GM18507 (cell line): ENCODE results near the gene WWTR1.

Experiments
- DNase-seq: peaks from one replicate; pipeline ENCODE4 v3.0.0; 2011; ENCODE audit warnings: low read depth; ENCODE audit not compliant: insufficient read length; ENCODE audit errors: extremely low spot score
- FAIRE-seq: peaks from 2 replicates; lab custom pipeline; 2011; peaks lifted over from hg19 to GRCh38; lab: Jason Lieb, UNC

The WWTR1 gene

DNA sequence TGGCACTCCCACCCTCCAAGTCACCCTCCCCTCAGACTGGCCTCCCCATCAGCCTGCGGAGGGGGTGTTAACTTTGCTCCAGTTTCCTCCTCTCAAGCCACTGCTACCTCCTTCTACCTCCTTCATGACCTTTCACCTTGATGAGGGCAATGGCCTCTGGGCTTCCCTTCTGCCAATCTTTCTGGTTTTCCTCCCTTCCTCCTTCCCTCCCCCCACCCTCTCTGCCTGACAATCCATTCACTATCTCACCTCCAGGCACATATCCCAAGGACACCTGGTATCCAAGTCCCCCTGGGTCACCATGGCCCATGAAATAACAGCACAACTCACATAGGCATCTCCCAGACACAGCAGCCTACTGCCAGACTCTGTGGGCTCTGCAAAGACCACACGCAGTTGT is 80.0 kb downstream of the WWTR1 start:
- DNase-seq (no peak), FAIRE-seq (no peak)

DNA sequence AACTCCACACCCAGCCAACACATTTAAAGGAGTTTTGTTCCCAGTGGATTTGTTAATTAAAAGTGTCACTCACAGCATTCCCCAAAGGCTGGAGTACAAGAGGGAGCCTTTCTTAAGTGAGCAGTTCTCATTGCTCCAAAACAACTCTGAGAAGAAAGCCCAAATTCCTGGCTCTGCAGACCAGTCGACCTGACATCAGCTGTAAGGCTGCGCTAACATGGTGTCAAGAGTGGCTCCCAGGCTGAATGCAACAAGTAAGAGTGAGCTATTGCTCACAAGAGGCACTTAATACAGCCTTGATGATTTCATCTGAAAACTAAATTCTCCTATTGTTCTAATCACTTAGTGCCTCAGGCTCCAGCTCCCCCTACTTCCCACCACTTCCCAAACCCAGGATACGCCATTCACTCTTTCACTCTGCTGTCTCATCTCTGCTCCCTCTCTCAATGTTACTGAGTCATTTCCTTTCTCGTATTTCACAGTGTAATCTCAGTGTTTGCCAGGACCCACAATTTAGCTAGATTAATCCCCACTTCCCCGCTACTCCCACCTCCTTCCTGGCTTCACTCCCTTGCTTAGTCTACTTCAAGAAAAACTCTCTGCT is 81.8 kb downstream of the WWTR1 start:
- DNase-seq = no peak
- peak; percentile 76 for FAIRE-seq

DNA sequence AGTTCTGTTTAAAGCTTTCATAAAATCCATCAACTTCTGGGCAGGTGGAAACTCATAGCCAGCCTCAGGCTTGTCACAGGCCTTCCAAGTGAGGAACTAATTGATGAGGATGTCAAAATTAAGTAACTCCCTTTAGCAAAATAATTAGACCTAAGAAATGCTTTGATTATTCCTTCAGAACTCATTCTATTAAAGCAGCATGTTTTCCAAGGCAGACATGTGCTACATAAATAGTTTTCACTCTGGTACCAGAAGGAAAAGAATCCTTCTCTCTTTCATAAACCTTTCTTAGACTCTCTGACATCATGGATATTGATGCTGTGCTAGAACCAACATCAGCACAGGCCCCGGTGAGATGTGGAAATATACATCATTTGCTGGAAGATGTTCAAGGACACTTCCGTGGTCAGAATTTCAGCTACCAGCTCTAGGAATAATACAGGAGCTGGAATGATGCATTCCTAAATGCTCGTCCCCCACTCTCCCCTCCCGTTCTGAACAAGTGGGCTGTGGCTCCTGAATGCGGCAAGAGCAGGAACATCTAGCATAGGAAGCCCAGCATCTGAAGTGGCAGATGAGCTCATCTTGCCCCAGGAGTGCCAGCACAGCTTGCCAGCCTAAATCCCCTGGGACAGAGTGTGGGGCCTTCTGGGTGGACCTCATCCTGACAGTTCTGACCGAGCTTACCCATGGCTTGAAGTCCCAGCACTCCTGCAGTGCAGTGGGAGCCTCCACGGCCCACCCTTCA is 82.4 kb downstream of the WWTR1 start:
- FAIRE-seq (no peak), DNase-seq (no peak)

DNA sequence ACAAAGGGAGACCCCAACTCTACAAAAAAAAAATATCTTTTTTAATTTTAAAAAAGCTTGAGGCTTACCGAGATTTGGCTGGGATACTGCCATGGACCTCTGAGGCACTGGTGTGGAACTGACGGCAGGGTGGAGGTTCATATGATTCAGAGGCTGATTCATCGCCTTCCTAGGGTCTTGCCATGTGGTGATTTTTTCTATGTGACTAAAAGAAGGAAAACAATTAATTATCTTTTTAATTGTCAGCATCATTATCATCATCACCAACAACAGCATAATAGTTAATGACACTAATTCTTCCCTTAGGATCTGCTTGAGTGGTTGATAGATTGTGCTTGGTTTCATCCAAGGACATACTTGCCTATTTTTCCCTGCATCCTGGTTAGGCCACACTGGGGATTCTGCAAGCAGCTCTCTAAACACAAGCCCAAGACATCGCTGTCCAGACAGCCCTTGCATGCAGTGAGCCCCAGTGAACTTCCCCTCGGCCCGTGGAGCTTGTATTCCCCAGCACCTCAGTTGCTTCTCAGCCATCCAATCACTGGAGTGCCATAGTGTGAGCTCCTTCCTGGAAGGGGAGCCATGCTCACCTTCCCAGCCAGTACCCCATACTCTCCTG is 84.9 kb downstream of the WWTR1 start:
- DNase-seq (no peak), FAIRE-seq (no peak)

DNA sequence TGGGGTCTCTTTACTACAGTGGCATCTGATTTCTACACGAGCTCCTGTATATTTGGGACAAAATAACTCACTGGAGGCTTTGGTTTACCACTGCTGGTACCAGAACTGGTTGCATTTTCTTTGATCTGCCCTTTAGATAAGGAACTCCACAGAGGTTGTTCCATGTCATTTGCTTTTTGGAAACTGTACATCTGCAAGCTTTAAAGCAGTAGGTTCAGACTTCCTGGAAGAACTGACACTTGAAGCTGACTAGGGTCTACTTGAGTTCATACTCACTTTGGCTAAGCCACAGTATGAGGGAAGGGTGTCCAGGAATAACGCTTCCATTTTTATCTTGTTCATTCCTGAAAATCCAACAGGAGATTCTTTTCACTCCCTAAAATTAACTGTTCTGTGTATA is 86.4 kb downstream of the WWTR1 start:
- FAIRE-seq (no peak), DNase-seq (no peak)

DNA sequence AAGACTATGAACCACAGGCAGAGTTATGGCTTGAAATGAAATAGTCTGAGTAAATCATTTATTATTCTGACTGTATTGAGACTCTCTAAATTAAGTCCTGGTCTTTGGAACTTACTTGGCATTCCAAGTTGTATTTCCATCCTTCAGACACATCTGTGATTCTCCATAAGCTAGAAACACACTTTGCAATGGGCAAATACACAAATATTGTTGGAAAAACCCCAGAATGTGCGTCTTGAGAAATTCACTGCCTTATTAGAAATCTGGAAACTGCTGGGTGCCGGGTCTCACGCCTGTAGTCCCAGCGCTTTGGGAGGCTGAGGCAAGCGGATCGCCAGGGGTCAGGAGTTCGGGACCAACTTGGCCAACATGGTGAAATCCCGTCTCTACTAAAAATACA is 87.8 kb downstream of the WWTR1 start:
- FAIRE-seq (no peak), DNase-seq (no peak)

DNA sequence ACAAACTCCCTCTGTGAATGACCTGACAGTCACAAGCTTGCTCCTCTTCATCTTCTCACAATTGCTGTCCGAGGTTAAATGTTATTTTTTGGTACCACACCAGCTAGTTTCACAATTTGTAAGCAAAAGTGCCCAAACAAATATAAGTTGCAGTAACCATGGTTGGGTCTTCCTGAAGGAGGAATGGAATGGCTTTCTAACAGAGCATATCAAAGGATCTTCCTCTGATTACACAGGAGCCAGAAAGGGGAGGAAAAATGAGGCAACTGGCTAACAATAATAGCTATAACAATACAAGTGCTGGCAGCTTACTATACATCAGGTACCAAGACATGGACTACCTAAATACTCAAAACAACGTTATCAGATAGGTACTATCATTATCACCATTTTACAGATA is 90.4 kb downstream of the WWTR1 start:
- DNase-seq (no peak), FAIRE-seq (no peak)

DNA sequence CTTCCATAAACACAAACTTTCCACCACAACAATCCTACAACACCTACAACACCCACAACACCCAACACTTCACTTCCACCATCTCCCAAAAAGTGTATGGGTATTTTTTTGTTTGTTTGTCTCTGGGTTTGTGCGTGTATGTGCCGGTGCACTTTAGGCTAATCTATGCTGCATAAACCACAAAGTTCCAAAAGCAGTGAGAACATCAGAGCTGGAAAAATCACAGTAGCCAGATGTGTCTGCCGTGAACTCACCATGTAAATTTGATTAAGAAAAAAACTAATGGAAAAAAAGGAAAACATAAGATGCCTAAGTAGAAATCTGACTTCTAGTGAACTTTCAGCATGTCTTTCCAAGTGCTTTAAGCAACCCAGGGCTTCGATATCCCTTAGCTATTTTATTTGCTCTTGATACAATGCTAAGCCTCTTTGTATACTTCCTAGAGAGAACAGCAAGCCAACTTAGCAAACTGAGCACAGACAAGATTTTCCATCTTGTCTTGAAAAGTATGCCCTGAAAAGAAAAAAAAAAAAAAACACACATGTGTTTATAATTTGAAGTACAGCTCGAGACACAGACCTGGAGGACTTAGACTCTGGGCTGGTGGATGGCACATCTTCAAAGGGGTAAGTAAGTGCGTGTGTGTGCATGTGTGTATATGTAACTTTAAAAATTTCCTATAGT is 91.4 kb downstream of the WWTR1 start:
- FAIRE-seq = no peak
- DNase-seq = no peak

DNA sequence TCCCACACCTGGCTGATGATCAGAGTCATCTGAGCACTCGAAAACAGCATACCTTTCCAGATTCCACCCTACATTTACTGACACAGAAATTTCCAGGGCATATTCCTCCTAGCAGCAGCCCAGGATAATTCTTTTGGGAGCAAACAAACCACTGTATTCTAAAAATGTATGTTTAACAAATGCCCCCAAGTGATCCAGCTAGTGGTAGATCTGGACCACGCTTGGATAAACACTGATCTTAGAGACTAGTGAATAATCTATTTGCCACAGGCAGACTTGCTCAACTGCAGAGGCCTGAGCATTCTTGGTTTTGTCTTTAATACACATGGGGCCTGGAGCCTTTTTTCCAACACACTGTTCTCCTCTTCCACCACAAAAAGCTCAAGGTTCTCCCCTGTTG is 93.7 kb downstream of the WWTR1 start:
- FAIRE-seq = no peak

DNA sequence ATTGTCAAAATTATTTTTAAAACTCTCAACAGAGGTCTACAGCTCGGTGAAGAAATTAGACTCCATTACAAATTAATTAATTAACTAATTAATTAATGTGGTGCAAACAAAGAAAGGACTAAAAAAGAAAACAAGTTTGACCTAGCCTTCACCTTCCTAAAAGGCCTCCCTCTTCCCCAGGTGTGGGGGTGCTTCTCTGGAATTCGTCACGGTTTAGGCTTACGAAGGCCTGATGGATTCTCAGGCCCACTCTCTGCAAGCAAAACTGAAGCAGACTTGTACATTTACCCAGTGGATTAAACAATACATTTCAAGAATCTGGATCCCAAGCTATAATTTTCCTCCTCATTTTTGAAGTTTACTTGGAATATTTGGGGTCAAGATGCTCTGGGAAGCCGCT is 94.7 kb downstream of the WWTR1 start:
- FAIRE-seq = no peak

More for the DNA sequence above, 93.7 kb downstream of the WWTR1 start:
- no peak for DNase-seq

DNA sequence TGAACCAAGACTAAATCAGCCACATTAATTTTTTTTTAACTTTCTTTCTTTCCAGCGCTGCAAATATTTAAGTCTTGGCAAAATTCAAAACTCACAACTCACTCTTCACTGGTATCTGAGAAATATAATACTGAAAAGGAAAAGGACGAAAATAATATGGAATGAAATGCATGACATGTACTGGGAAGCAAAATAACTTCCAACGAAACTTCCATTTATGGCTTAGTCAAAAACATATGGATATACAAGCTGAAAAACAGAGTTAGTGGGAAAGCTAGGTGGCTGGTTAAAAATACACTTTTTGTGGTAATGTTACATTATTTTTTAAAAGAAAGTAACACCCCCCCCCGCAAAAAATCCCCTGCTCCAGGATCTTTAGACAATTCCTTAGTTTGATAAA is 97.2 kb downstream of the WWTR1 start:
- DNase-seq (no peak), FAIRE-seq (no peak)

More for the DNA sequence above, 94.7 kb downstream of the WWTR1 start:
- no peak for DNase-seq

DNA sequence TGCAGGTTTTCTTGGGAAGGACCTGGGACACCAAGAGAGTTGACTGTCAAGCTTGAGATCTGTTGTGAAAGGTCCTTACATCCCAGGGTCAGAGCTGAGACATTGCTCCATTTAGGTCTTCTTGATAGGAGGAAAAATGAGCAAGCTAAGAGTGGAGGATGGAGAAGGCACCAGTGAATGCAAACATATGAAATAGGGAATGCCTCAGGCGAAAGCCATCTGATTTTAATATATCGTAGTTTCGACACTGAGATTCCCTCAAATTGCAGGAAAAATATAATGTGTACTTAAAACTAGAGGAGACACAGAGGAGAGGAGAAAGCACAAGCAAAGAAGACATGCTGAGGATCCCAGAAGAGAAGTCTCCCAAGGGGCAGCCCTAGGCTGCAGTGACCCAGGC is 97.8 kb downstream of the WWTR1 start:
- FAIRE-seq = no peak

DNA sequence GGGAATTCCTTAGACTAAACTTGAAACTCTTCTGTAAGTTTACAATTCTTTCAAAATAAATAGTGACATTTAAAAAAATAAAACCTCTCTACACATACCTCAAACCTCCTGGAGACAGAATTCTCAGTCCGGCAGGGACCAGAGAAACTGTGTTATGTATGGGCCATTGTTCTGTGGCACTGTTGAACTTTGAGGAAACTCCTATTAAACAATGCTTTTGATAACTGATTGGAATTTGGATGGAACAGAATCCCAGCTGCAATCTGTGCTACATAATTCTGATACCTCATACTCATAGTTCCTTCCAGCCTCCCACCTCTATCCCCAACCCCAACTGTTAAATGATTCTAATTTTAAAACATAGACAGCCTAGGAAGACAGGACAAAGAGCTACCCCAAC is 98.3 kb downstream of the WWTR1 start:
- DNase-seq (no peak), FAIRE-seq (no peak)

More for the DNA sequence above, 97.8 kb downstream of the WWTR1 start:
- DNase-seq = no peak

DNA sequence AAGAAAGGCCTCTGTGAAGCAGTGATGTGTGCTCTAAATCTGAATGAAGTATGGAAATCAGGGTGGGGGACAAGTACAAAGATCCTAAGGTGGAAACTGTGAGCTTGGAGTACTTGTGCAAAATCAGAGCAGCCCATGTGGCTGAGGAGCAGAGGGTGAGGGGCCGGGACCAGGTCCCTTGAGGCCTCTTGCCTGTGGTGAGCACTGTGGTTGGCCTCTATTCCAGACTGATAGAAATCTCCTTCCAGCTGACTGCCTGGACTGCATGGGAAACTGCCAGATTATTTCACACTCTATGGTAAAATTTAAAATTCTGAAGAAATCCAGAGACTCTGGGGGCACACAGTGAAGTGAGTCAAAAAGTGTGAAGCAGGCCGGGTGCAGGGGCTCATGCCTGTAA is 101.9 kb downstream of the WWTR1 start:
- DNase-seq (no peak), FAIRE-seq (no peak)

DNA sequence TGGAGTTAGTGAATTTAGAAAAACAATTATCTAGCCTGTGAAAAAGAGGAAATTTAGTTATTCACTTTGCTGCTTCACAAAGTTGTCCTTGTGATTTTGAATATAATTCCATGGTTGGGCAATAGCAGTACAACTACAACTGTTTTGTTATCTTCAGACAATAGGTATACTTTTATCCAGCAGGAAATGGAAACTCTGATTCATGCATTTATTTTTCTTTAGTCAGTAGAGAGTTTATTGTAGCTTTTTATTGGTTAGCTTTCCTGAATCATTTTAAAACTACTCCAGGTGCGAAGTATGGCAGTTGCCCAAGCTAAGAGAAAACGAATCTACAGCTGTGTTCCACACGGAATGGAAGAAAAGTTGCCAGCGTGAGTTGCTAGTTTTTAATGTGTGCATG is 103.0 kb downstream of the WWTR1 start:
- FAIRE-seq (no peak), DNase-seq (no peak)

DNA sequence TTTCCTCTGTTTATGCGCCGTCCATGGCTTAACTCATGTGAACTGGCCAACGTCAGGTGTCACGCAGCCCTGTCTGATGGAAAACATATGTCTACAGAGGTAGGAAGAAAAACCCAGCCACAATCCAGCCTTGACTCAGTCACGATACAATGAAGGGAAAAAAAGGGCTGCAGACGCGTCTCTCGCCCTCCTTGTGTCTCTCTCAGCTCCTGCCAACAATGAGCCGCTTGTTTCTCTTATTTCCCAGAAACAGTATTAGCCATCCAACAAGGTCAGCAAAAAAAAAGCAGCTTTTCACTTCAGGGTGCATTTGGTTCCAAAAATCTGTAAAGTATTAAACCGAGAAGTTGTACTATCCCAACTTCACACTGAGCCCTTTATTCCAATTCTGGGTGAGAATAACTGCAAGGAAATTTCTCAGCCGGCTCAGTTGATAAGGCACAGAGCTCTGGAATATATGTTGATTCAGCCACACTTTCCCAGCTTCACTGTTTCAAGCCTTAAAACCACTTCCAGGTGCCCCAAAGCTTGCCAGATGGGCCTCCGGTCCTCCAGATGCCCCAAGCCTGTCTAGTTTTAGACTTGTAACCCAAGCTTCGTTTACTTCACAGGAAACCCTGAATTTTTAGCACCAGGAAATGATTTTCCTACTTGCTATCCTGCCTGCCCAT is 103.9 kb downstream of the WWTR1 start:
- DNase-seq = no peak
- no peak for FAIRE-seq

DNA sequence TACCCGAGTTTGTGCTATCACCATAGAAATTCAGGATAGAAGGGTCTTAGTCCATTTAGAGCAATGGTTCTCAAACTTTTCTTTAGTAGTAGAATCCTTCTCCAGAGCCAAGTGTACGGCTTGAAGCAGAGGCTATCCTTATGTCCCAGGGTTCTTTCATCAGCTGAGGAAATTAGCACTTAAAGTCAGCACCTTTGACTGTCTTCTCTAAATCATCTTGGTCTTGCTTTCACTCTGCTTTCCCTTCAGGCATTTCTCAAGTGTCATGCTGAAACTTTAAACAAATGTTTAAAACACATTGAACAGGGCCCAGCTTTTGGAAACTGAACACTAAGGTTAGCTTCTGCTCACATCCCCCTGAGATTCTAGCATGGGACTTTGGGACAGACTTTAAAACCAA is 105.1 kb downstream of the WWTR1 start:
- DNase-seq (no peak), FAIRE-seq (no peak)

DNA sequence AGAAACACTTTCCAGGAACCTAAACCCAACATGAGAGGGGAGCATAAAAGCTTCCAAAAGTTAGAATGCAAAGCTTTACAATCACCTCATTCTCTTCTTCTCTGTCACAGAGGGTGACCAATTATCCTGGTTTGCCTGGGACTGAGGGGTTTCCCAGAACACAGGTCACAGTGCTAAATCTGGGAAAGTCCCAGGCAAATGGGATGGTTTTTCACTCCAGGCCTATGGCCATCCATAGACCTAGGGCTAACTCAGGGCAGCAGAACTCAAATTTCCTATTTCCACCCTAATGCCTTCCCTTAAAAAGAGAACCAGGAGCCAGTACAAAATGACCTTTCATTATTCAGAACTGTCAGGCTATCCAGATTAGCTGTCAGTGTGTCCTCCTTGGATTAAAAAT is 106.3 kb downstream of the WWTR1 start:
- DNase-seq = no peak
- FAIRE-seq = no peak

DNA sequence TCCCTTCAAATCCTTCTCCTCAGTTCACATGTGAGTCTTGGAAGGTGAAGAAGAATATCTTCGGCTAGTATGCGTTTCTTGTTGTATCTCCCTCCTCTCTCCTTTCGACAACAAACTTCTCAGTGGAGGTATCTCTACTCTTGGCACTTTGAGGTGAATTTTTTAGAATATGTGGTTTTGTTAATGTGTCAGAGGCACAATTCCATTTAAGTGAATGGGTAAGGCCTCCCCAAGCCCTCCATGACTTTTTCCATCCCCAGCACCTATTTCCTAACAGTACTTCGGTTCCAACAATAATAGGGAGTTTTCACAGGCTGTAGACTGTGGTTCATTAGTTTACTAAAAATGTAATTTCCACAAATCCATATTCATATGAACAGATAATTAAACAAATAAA is 109.2 kb downstream of the WWTR1 start:
- DNase-seq (no peak), FAIRE-seq (no peak)
